ENCODE measurements around the gene EMC10. TPM values are rescaled to one million over a fixed set of nuclear protein-coding genes. Genes with fewer than 3 reads are reported as not detected.

Gene EMC10
- total RNA-seq, 1 donor from 2014 or later: 97.7 TPM

- intact Hi-C loops (cut with micrococcal nuclease): no loop called here
- H3K27me3 ChIP-seq (ENCODE audit: low read depth): peaks cover 6% of the 10 kb centered on the region
- no peak overlapping the region for H3K4me3 ChIP-seq
- no peak overlapping the region for H3K27ac ChIP-seq (replicated peaks)
- H3K36me3 ChIP-seq: peaks cover 5% of the 10 kb centered on the region
- TF ChIP-seq CTCF (IDR thresholded peaks at IDR 0.05; ENCODE audit: borderline replicate concordance): no peak
- no peak for DNase-seq
- H3K9me3 ChIP-seq (replicated peaks): peaks cover 5% of the 10 kb centered on the region
- H3K4me1 ChIP-seq: peaks cover 20% of the 10 kb centered on the region
Measured at GRCh38 chr19:50488389-50489194, 12.3 kb downstream of the EMC10 start.

DNA sequence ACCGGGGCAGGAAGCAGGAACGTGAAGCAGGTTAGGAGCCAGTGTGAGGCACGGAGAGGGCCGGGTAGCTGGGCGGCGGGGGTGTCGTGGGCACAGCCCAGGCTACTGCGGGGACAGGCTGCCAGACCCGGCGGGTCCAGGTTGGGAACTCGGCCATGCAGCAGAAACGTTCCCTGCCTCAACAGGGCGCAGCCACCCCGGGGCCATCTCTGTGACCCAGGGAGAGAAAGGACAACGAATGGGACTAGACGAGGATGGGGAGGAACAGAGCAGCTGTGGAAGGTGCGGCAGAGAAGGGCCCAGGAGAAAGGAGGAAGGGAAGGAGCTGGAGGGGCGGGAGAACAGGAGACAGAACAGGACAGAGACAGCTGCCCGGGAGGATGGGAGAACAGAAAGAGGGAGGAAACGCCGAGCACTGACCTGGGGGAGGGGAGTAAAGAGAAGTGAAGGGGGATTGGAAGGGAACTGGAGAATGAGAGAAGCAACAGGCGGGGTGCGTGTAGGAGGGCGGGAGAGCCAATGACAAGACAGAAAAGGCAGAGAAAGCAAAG, 13.2 kb downstream of the EMC10 start:
- H3K27me3 ChIP-seq (ENCODE audit: low read depth): peaks cover 6% of the 10 kb centered on the region
- no peak for TF ChIP-seq CTCF (IDR thresholded peaks at IDR 0.05; ENCODE audit: borderline replicate concordance)
- H3K9me3 ChIP-seq (replicated peaks): peaks cover 5% of the 10 kb centered on the region
- peaks cover 20% of the 10 kb centered on the region for H3K4me1 ChIP-seq
- intact Hi-C loops (cut with micrococcal nuclease): no loop called here
- H3K36me3 ChIP-seq: no peaks in the 10 kb centered on the region
- no peak overlapping the region for H3K27ac ChIP-seq (replicated peaks)
- DNase-seq: no peak
- H3K4me3 ChIP-seq: no peak overlapping the region

DNA sequence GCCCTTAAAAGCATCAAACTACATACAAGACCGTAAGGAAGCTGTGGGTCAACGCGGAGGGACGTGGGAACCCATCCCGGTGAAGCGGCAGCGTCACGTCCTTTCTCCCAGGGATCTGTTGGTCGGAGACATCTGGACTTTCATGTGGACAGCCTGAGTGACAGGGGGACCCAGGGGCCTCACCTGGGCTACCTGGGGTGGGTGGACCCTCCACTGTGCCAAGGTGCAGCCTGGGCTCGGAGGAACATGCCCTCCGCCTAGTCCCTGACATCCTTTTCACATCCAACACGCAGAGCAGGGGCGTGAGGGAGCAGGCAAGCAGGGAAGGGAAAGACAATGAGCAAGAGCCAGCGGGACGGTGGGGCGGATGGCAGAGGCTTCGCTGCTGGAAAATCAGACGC, 14.1 kb downstream of the EMC10 start:
- H3K27ac ChIP-seq (replicated peaks): no peak overlapping the region
- DNase-seq: no peak
- H3K27me3 ChIP-seq (ENCODE audit: low read depth): peaks cover 6% of the 10 kb centered on the region
- H3K9me3 ChIP-seq (replicated peaks): peaks cover 5% of the 10 kb centered on the region
- no peak for TF ChIP-seq CTCF (IDR thresholded peaks at IDR 0.05; ENCODE audit: borderline replicate concordance)
- H3K4me3 ChIP-seq: no peak overlapping the region
- intact Hi-C loops (cut with micrococcal nuclease): no loop called here
- H3K4me1 ChIP-seq: peaks cover 20% of the 10 kb centered on the region
- H3K36me3 ChIP-seq: no peaks in the 10 kb centered on the region

DNA sequence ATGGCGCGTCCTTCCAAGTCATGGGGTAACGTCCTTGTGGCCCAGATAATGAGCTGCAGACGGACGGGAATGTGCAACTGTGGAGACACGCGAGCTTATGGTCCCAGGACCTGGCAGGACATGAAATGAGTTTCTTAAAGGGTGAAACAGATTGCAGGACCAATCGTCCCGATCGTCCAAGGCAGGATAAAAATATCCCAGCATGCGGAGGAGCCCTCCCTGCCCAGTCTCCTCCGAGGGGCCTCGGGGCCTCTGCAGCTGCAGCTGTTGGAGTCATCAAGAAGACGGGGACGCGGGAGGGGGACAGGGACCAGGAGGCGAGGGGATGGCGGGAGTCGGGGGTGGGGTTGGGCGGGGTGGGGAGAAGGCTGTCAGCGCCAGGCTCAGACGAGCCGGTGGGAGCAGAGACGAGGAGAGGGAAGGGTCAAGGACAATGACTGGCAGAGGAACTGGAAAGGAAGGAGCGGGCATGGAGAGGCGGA, 14.7 kb downstream of the EMC10 start:
- DNase-seq: no peak
- Histone ChIP-seq H3K4me1 (peaks cover 20% of the 10 kb centered on the region), H3K9me3 (replicated peaks) (peaks cover 5% of the 10 kb centered on the region), H3K27ac (replicated peaks) (no peak overlapping the region), H3K27me3 (ENCODE audit: low read depth) (peaks cover 6% of the 10 kb centered on the region), H3K4me3 (no peak overlapping the region), H3K36me3 (no peaks in the 10 kb centered on the region)
- TF ChIP-seq CTCF (IDR thresholded peaks at IDR 0.05; ENCODE audit: borderline replicate concordance): no peak
- intact Hi-C loops (cut with micrococcal nuclease): no loop called here

GRCh38 chr19:50492303-50493052, 16.2 kb downstream of the EMC10 start:
- no peak for DNase-seq
- H3K4me3 ChIP-seq: no peak overlapping the region
- H3K4me1 ChIP-seq: peaks cover 20% of the 10 kb centered on the region
- no peaks in the 10 kb centered on the region for H3K36me3 ChIP-seq
- TF ChIP-seq CTCF (IDR thresholded peaks at IDR 0.05; ENCODE audit: borderline replicate concordance): no peak
- H3K9me3 ChIP-seq (replicated peaks): peaks cover 5% of the 10 kb centered on the region
- peaks cover 4% of the 10 kb centered on the region for H3K27me3 ChIP-seq (ENCODE audit: low read depth)
- intact Hi-C loops (cut with micrococcal nuclease): no loop called here
- no peak overlapping the region for H3K27ac ChIP-seq (replicated peaks)
